HG02884 (cell line): ENCODE data around the gene GFY.
"Not testable (repeated sequence)": the region's sequence is repeated elsewhere in the genome, so short reads cannot be mapped to it uniquely, and the experiment has no call there.

Experiments
- ATAC-seq: cut with Tn5 transposase; IDR thresholded peaks from one replicate; pipeline ENCODE4 v1.9.1; 2021; ENCODE audit warnings: mild to moderate bottlenecking, moderate library complexity; ENCODE audit not compliant: unreplicated experiment

Gene GFY

DNA sequence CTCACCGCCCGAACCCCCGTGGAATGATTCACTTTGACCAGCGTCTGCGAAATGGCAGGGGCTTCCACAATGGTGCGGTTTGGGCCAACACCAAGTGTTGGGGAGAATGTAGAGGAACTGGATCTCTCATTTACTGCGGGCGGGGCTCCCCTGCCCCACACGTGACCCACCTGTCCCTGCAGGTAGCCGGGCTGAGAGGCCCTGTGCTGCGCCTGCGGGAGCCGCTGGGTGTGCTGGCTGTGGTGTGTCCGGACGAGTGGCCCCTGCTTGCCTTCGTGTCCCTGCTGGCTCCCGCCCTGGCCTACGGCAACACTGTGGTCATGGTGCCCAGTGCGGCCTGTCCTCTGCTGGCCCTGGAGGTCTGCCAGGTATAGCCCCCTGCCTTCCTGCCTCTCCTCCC, 43.0 kb downstream of the GFY start:
- no peak for ATAC-seq

- ATAC-seq: peak; percentile 62
These were observed 43.7 kb downstream of the GFY start for GRCh38 chr19:49468746-49469447.

DNA sequence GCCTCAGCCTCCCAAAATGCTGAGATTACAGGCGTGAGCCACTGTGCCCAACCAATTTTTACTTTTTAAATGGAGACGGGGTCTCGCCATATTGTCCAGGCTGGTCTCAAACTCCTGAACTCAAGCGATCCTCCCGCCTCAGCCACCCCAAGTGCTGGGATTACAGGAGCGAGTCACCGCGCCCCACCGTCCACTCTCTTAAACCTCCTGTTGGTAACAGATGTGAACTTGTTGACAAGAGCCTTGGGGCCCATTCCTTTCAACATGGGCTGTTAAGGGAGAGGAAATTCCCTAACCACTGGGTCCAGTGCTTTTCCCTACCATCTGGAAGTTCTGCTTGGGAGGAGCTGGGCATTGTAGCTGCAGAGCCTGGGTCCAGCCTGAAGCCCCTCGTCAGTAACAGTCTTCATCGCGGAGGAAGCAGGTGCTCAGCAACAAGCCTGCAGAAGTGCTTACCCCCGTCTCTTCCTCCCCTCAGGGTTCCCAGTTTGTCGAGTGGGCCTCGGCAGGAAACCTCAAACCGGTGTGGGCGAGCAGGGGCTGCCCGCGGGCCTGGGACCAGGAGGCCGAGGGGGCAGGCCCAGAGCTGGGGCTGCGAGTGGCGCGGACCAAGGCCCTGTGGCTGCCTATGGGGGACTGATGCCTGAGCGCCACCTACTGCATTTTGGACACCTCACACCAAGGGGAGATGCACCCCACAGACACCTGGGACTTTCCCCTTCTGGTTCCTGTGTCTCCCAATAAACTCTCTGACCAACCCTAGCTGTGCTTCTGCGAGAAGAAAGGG, 44.8 kb downstream of the GFY start:
- ATAC-seq: no peak

DNA sequence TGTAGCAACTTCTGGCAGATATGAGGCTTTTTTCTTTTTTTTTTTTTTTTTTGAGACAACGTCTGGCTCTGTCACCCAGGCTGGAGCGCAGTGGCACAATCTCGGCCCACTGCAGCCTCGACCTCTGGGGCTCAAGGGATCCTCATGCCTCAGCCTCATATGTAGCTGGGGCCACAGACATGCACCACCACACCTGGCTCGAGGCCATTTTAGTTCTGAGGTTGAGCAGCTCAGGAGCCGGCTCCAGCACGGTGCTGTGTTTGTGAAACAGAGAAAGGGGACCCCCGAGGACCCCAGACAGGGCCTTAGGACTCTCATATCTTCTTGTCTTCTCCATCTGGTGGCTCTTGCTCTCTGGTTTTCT, 45.4 kb downstream of the GFY start:
- no peak for ATAC-seq

DNA sequence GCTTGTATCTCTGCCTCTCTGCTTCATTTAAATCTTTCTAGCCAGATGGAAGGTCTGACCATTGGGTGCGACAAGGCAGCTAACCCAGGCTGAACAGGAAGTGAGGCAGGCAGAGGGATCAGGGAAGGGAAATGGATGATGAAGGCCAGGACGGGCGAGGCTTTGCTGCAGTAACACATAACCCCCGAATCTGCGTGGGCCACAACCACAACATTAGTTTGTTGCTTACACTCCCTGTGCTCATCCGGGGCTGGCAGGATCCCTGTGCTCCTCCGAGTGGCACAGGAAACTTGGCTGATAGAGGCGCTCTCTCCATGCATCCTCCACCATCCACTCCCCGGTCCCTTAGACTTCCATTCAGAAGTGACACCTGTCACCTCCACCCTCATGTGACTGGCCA, 47.7 kb downstream of the GFY start:
- no peak for ATAC-seq

DNA sequence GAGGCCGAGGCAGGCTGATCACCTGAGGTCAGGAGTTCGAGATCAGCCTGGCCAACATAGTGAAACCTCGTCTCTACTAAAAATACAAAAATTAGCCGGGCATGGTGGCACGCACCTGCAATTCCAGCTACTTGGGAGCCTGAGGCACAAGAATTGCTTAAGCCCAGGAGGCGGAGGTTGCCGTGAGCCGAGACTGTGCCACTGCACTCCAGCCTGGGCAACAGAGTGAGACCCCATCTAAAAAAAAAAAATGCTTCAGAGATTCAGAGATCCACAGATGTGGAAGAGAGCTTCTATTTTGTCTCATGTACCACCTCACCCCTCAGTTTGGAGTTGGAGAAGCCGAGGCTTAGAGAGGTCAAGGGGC, 48.3 kb downstream of the GFY start:
- ATAC-seq: not testable (repeated sequence)

- peak; percentile 41 for ATAC-seq
These were observed 48.8 kb downstream of the GFY start, which contains the start of gene FLT3LG for GRCh38 chr19:49473868-49474541. Gene FLT3LG (plus strand): TSS chr19:49474215. CDS start chr19:49474640, 425 bp downstream.

- no peak for ATAC-seq
These were observed 49.3 kb downstream of the GFY start for GRCh38 chr19:49474542-49474924.

- no peak for ATAC-seq
These were observed 50.2 kb downstream of the GFY start for GRCh38 chr19:49475191-49475917.

- ATAC-seq: no peak
These were observed 51.0 kb downstream of the GFY start for GRCh38 chr19:49475995-49476880.
